Fibroblast of villous mesenchyme (primary cell): ENCODE data around the gene MGME1. TPM values are rescaled to one million over a fixed set of nuclear protein-coding genes. Genes with fewer than 3 reads are reported as not detected.

Experiments used
- DNase-seq: peaks from one replicate; pipeline ENCODE4 v3.0.0-alpha.2; 2010; ENCODE audit warnings: low read depth
- H3K4me3 ChIP-seq: 2 replicates; pipeline ENCODE4 v1.5.1; 2011; ENCODE audit warnings: low read depth, mild to moderate bottlenecking, low read length
- CTCF ChIP-seq: IDR thresholded peaks from 2 replicates; pipeline ENCODE4 v1.5.1; 2012; ENCODE audit warnings: low read depth, mild to moderate bottlenecking, low read length; ENCODE audit not compliant: insufficient read depth
- total RNA-seq: library from RNA; depleted of rRNA; stranded (reverse); fragments of >200 nt; gene quantifications from 2 replicates; pipeline ENCODE4 v1.2.3, GENCODE V29; 2012

The MGME1 gene
- 9.5 and 10.6 TPM in 2 replicates for total RNA-seq

GRCh38 chr20:17968366-17969277, at the start of gene MGME1, which contains the start of gene SNX5:
TSS of gene MGME1 (plus strand) at chr20:17969018. CDS start at chr20:17969860, 842 bp downstream.
TSS of gene SNX5 (minus strand) at chr20:17968794. CDS start at chr20:17968425, 369 bp downstream.
- no peak for TF ChIP-seq CTCF
- peak within 1 kb of the TSS; percentile 97 for H3K4me3 ChIP-seq
- peak; percentile 100 for DNase-seq

GRCh38 chr20:17919149-17919548, 49.7 kb upstream of the MGME1 start:
- TF ChIP-seq CTCF = no peak
- no peak overlapping the region for H3K4me3 ChIP-seq
- DNase-seq = no peak

GRCh38 chr20:17921774-17922173, 47.0 kb upstream of the MGME1 start:
- DNase-seq = no peak
- no peak for TF ChIP-seq CTCF
- no peak overlapping the region for H3K4me3 ChIP-seq

GRCh38 chr20:17925141-17925939, 43.5 kb upstream of the MGME1 start:
- DNase-seq = peak; percentile 73
- H3K4me3 ChIP-seq = no peak overlapping the region
- TF ChIP-seq CTCF = no peak

GRCh38 chr20:17925940-17926300, 42.9 kb upstream of the MGME1 start:
- no peak for DNase-seq
- no peak for TF ChIP-seq CTCF
- H3K4me3 ChIP-seq = no peak overlapping the region

GRCh38 chr20:17928211-17928611, 40.6 kb upstream of the MGME1 start:
- no peak for TF ChIP-seq CTCF
- DNase-seq = no peak
- H3K4me3 ChIP-seq = no peak overlapping the region
